WTC11 (cell line): ENCODE data around the gene NUP210. TPM values are rescaled to one million over a fixed set of nuclear protein-coding genes. Genes with fewer than 3 reads are reported as not detected.

Source experiments
- ATAC-seq: fragments of 200-7000 bp; cut with Tn5 transposase; 2 replicates; pipeline ENCODE4 v1.10.0; 2021; ENCODE audit warnings: mild to moderate bottlenecking, moderate library complexity
- CTCF ChIA-PET: fragments of 300-600 bp; sonication (Branson Sonifier 250); formaldehyde crosslinking; loops from one replicate; lab custom pipeline; 2021; ENCODE audit warnings: antibody characterized with exemption; lab: Charles Lee
- POLR2A ChIA-PET: fragments of 350-600 bp; sonication (Branson Sonifier 250); formaldehyde crosslinking; loops from one replicate; lab custom pipeline; 2021; ENCODE audit warnings: antibody characterized with exemption; lab: Charles Lee
- DNase-seq: peaks from one replicate; pipeline ENCODE4 v3.0.0; 2021; ENCODE audit warnings: low spot score
- H3K27ac Mint-ChIP-seq: 2 replicates; pipeline ENCODE4 v1.8.0; 2021; ENCODE audit warnings: mixed read lengths
- H3K27me3 Mint-ChIP-seq: 2 replicates; pipeline ENCODE4 v1.8.0; 2021; ENCODE audit warnings: low read depth, mild to moderate bottlenecking, moderate library complexity, mixed read lengths
- H3K36me3 Mint-ChIP-seq: 2 replicates; pipeline ENCODE4 v1.8.0; 2021; ENCODE audit warnings: mixed read lengths
- H3K4me1 Mint-ChIP-seq: 2 replicates; pipeline ENCODE4 v1.8.0; 2022; ENCODE audit warnings: mixed read lengths
- H3K4me3 Mint-ChIP-seq: 2 replicates; pipeline ENCODE4 v1.8.0; 2021; ENCODE audit warnings: mild to moderate bottlenecking, moderate library complexity, mixed read lengths
- H3K9me3 Mint-ChIP-seq: 2 replicates; pipeline ENCODE4 v1.8.0; 2021; ENCODE audit warnings: mixed read lengths
- FOXK1 ChIP-seq: sonication (generic); formaldehyde crosslinking; IDR thresholded peaks from 2 replicates; pipeline ENCODE4 v1.8.0; 2022; ENCODE audit warnings: mild to moderate bottlenecking, moderate library complexity, missing genetic modification reagents
- GABPB1 ChIP-seq: sonication (generic); formaldehyde crosslinking; IDR thresholded peaks from 2 replicates; pipeline ENCODE4 v1.8.1; 2023; ENCODE audit warnings: mild to moderate bottlenecking, missing genetic modification reagents
- GRHL2 ChIP-seq: fragments of 250-450 bp; sonication (Bioruptor Pico); IDR thresholded peaks from 2 replicates; pipeline ENCODE4 v1.8.0; 2022; ENCODE audit warnings: mild to moderate bottlenecking, moderate library complexity; ENCODE audit not compliant: insufficient replicate concordance, severe bottlenecking
- IRF2 ChIP-seq: sonication (generic); formaldehyde crosslinking; IDR thresholded peaks from 2 replicates; pipeline ENCODE4 v1.8.0; 2022; ENCODE audit warnings: low read depth, missing genetic modification reagents, borderline replicate concordance
- JAZF1 ChIP-seq: fragments of 250-450 bp; sonication (Bioruptor Pico); IDR thresholded peaks from 2 replicates; pipeline ENCODE4 v1.9.0; 2021; ENCODE audit warnings: moderate library complexity, mild to moderate bottlenecking, inconsistent platforms
- NFE2L1 ChIP-seq: sonication (generic); formaldehyde crosslinking; IDR thresholded peaks from 2 replicates; pipeline ENCODE4 v1.8.1; 2023; ENCODE audit warnings: missing genetic modification reagents
- NR1H2 ChIP-seq: sonication (generic); formaldehyde crosslinking; IDR thresholded peaks from 2 replicates; pipeline ENCODE4 v1.9.0; 2021; ENCODE audit warnings: mild to moderate bottlenecking, moderate library complexity, missing genetic modification reagents
- OVOL2 ChIP-seq: fragments of 250-450 bp; sonication (Bioruptor Pico); IDR thresholded peaks from 2 replicates; pipeline ENCODE4 v1.9.0; 2021; ENCODE audit warnings: mild to moderate bottlenecking, borderline replicate concordance
- ZNF232 ChIP-seq: sonication (generic); formaldehyde crosslinking; IDR thresholded peaks from 2 replicates; pipeline ENCODE4 v1.8.0; 2022; ENCODE audit warnings: mild to moderate bottlenecking, missing genetic modification reagents
- ZNF416 ChIP-seq: fragments of 250-450 bp; sonication (Bioruptor Pico); IDR thresholded peaks from 2 replicates; pipeline ENCODE4 v1.9.0; 2021; ENCODE audit warnings: mild to moderate bottlenecking, inconsistent platforms
- total RNA-seq: library from RNA; stranded (reverse); gene quantifications from 3 replicates; pipeline ENCODE4 v1.2.3, GENCODE V29; 2021
- TF ChIP-seq, protein P1 (sequence below): fragments of 250-450 bp; sonication (Bioruptor Pico); IDR thresholded peaks from 2 replicates; pipeline ENCODE4 v1.9.0; 2021; ENCODE audit warnings: mild to moderate bottlenecking, borderline replicate concordance
- TF ChIP-seq, protein P2 (sequence below): sonication (generic); formaldehyde crosslinking; IDR thresholded peaks from 2 replicates; pipeline ENCODE4 v1.8.1; 2023; ENCODE audit warnings: mild to moderate bottlenecking, missing genetic modification reagents, moderate library complexity
- TF ChIP-seq, protein P3 (sequence below): sonication (generic); formaldehyde crosslinking; IDR thresholded peaks from 2 replicates; pipeline ENCODE4 v1.8.1; 2023; ENCODE audit warnings: mild to moderate bottlenecking, missing genetic modification reagents, moderate library complexity
- TF ChIP-seq, protein P4 (sequence below): sonication (generic); formaldehyde crosslinking; IDR thresholded peaks from 2 replicates; pipeline ENCODE4 v1.8.1; 2022; ENCODE audit warnings: mild to moderate bottlenecking, missing genetic modification reagents, moderate library complexity, borderline replicate concordance
- TF ChIP-seq, protein P5 (sequence below): sonication (generic); formaldehyde crosslinking; IDR thresholded peaks from 2 replicates; pipeline ENCODE4 v1.8.1; 2023; ENCODE audit warnings: mild to moderate bottlenecking, missing genetic modification reagents
- TF ChIP-seq, protein P6 (sequence below): sonication (generic); formaldehyde crosslinking; IDR thresholded peaks from 2 replicates; pipeline ENCODE4 v1.8.0; 2022; ENCODE audit warnings: mild to moderate bottlenecking, missing genetic modification reagents
- TF ChIP-seq, protein P7 (sequence below): fragments of 250-450 bp; sonication (Bioruptor Pico); IDR thresholded peaks from 2 replicates; pipeline ENCODE4 v2.1.2; 2022; ENCODE audit warnings: mild to moderate bottlenecking, moderate library complexity
- TF ChIP-seq, protein P8 (sequence below): sonication (generic); formaldehyde crosslinking; IDR thresholded peaks from 2 replicates; pipeline ENCODE4 v1.8.0; 2022; ENCODE audit warnings: mild to moderate bottlenecking, missing genetic modification reagents
- TF ChIP-seq, protein P9 (sequence below): sonication (generic); formaldehyde crosslinking; IDR thresholded peaks from 2 replicates; pipeline ENCODE4 v1.8.1; 2023; ENCODE audit warnings: mild to moderate bottlenecking, missing genetic modification reagents, borderline replicate concordance

NUP210 gene
- total RNA-seq, 1 experiment from 2014 or later, result 59.2 TPM

DNA sequence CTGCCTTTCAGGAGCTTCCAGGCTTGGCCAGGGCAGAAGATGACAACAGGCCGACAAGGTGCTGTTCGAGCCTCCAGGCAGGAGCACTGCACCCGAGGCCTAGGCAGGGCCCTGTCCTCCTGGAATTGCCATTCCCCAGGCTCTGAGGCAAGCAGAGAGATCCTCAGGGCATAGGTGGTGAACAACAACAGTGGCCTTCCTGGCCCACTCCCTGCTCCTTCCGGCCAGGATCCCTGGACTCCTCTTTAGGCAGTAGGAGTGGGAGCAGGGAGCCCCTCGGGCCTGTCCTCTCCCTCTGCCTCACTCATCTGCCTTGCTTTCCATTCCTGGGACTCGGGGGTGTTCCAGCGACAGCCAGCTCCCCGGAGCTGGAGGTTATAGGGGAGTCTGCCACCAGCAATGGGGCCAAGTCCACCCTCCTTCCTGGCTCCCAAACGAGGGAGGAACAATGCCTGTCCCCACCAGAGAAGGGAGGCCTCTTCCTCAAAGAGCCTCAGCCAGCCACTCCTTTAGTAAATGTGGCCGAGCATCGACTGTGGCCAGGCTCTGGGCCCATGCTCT is 135.0 kb downstream of the NUP210 start:
- H3K36me3 Mint-ChIP-seq, result peaks cover 14% of the 10 kb centered on the region
- no peak for DNase-seq
- no peak overlapping the region for H3K27ac Mint-ChIP-seq
- H3K4me3 Mint-ChIP-seq, result no peak overlapping the region
- peaks cover 31% of the 10 kb centered on the region for H3K27me3 Mint-ChIP-seq
- ChIA-PET POLR2A (no interaction called here), CTCF (interaction anchor here (1.2 to 3.2 kb wide), 3 partner anchors 22 to 62 kb away, joined by 3 to 32 read pairs (median 20); no protein-coding TSS in a partner anchor)
- ATAC-seq, result no peak
- H3K9me3 Mint-ChIP-seq, result peaks cover 26% of the 10 kb centered on the region
- peaks cover 13% of the 10 kb centered on the region for H3K4me1 Mint-ChIP-seq
- TF ChIP-seq OVOL2 (CRISPR knock-in tag), result no peak
- TF ChIP-seq, protein P1, sequence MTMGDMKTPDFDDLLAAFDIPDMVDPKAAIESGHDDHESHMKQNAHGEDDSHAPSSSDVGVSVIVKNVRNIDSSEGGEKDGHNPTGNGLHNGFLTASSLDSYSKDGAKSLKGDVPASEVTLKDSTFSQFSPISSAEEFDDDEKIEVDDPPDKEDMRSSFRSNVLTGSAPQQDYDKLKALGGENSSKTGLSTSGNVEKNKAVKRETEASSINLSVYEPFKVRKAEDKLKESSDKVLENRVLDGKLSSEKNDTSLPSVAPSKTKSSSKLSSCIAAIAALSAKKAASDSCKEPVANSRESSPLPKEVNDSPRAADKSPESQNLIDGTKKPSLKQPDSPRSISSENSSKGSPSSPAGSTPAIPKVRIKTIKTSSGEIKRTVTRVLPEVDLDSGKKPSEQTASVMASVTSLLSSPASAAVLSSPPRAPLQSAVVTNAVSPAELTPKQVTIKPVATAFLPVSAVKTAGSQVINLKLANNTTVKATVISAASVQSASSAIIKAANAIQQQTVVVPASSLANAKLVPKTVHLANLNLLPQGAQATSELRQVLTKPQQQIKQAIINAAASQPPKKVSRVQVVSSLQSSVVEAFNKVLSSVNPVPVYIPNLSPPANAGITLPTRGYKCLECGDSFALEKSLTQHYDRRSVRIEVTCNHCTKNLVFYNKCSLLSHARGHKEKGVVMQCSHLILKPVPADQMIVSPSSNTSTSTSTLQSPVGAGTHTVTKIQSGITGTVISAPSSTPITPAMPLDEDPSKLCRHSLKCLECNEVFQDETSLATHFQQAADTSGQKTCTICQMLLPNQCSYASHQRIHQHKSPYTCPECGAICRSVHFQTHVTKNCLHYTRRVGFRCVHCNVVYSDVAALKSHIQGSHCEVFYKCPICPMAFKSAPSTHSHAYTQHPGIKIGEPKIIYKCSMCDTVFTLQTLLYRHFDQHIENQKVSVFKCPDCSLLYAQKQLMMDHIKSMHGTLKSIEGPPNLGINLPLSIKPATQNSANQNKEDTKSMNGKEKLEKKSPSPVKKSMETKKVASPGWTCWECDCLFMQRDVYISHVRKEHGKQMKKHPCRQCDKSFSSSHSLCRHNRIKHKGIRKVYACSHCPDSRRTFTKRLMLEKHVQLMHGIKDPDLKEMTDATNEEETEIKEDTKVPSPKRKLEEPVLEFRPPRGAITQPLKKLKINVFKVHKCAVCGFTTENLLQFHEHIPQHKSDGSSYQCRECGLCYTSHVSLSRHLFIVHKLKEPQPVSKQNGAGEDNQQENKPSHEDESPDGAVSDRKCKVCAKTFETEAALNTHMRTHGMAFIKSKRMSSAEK (CRISPR knock-in tag), result no peak
- TF ChIP-seq NFE2L1 (CRISPR knock-in tag), result no peak
- TF ChIP-seq, protein P2, sequence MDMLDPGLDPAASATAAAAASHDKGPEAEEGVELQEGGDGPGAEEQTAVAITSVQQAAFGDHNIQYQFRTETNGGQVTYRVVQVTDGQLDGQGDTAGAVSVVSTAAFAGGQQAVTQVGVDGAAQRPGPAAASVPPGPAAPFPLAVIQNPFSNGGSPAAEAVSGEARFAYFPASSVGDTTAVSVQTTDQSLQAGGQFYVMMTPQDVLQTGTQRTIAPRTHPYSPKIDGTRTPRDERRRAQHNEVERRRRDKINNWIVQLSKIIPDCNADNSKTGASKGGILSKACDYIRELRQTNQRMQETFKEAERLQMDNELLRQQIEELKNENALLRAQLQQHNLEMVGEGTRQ, result no peak
- TF ChIP-seq, protein P3, sequence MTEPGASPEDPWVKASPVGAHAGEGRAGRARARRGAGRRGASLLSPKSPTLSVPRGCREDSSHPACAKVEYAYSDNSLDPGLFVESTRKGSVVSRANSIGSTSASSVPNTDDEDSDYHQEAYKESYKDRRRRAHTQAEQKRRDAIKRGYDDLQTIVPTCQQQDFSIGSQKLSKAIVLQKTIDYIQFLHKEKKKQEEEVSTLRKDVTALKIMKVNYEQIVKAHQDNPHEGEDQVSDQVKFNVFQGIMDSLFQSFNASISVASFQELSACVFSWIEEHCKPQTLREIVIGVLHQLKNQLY (CRISPR knock-in tag), result no peak
- TF ChIP-seq, protein P4, sequence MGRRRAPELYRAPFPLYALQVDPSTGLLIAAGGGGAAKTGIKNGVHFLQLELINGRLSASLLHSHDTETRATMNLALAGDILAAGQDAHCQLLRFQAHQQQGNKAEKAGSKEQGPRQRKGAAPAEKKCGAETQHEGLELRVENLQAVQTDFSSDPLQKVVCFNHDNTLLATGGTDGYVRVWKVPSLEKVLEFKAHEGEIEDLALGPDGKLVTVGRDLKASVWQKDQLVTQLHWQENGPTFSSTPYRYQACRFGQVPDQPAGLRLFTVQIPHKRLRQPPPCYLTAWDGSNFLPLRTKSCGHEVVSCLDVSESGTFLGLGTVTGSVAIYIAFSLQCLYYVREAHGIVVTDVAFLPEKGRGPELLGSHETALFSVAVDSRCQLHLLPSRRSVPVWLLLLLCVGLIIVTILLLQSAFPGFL, result no peak
- TF ChIP-seq, protein P5, sequence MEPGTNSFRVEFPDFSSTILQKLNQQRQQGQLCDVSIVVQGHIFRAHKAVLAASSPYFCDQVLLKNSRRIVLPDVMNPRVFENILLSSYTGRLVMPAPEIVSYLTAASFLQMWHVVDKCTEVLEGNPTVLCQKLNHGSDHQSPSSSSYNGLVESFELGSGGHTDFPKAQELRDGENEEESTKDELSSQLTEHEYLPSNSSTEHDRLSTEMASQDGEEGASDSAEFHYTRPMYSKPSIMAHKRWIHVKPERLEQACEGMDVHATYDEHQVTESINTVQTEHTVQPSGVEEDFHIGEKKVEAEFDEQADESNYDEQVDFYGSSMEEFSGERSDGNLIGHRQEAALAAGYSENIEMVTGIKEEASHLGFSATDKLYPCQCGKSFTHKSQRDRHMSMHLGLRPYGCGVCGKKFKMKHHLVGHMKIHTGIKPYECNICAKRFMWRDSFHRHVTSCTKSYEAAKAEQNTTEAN (CRISPR knock-in tag), result no peak
- no peak for TF ChIP-seq GRHL2 (CRISPR knock-in tag)
- no peak for TF ChIP-seq GABPB1 (CRISPR knock-in tag)
- TF ChIP-seq FOXK1 (CRISPR knock-in tag), result no peak
- no peak for TF ChIP-seq IRF2
- TF ChIP-seq, protein P6, sequence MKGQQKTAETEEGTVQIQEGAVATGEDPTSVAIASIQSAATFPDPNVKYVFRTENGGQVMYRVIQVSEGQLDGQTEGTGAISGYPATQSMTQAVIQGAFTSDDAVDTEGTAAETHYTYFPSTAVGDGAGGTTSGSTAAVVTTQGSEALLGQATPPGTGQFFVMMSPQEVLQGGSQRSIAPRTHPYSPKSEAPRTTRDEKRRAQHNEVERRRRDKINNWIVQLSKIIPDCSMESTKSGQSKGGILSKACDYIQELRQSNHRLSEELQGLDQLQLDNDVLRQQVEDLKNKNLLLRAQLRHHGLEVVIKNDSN, result no peak
- TF ChIP-seq JAZF1 (CRISPR knock-in tag), result no peak
- TF ChIP-seq, protein P7, sequence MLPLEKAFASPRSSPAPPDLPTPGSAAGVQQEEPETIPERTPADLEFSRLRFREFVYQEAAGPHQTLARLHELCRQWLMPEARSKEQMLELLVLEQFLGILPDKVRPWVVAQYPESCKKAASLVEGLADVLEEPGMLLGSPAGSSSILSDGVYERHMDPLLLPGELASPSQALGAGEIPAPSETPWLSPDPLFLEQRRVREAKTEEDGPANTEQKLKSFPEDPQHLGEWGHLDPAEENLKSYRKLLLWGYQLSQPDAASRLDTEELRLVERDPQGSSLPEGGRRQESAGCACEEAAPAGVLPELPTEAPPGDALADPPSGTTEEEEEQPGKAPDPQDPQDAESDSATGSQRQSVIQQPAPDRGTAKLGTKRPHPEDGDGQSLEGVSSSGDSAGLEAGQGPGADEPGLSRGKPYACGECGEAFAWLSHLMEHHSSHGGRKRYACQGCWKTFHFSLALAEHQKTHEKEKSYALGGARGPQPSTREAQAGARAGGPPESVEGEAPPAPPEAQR (CRISPR knock-in tag), result no peak
- TF ChIP-seq, protein P8, sequence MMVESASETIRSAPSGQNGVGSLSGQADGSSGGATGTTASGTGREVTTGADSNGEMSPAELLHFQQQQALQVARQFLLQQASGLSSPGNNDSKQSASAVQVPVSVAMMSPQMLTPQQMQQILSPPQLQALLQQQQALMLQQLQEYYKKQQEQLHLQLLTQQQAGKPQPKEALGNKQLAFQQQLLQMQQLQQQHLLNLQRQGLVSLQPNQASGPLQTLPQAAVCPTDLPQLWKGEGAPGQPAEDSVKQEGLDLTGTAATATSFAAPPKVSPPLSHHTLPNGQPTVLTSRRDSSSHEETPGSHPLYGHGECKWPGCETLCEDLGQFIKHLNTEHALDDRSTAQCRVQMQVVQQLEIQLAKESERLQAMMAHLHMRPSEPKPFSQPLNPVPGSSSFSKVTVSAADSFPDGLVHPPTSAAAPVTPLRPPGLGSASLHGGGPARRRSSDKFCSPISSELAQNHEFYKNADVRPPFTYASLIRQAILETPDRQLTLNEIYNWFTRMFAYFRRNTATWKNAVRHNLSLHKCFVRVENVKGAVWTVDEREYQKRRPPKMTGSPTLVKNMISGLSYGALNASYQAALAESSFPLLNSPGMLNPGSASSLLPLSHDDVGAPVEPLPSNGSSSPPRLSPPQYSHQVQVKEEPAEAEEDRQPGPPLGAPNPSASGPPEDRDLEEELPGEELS (CRISPR knock-in tag), result no peak
- no peak for TF ChIP-seq ZNF232
- TF ChIP-seq, protein P9, sequence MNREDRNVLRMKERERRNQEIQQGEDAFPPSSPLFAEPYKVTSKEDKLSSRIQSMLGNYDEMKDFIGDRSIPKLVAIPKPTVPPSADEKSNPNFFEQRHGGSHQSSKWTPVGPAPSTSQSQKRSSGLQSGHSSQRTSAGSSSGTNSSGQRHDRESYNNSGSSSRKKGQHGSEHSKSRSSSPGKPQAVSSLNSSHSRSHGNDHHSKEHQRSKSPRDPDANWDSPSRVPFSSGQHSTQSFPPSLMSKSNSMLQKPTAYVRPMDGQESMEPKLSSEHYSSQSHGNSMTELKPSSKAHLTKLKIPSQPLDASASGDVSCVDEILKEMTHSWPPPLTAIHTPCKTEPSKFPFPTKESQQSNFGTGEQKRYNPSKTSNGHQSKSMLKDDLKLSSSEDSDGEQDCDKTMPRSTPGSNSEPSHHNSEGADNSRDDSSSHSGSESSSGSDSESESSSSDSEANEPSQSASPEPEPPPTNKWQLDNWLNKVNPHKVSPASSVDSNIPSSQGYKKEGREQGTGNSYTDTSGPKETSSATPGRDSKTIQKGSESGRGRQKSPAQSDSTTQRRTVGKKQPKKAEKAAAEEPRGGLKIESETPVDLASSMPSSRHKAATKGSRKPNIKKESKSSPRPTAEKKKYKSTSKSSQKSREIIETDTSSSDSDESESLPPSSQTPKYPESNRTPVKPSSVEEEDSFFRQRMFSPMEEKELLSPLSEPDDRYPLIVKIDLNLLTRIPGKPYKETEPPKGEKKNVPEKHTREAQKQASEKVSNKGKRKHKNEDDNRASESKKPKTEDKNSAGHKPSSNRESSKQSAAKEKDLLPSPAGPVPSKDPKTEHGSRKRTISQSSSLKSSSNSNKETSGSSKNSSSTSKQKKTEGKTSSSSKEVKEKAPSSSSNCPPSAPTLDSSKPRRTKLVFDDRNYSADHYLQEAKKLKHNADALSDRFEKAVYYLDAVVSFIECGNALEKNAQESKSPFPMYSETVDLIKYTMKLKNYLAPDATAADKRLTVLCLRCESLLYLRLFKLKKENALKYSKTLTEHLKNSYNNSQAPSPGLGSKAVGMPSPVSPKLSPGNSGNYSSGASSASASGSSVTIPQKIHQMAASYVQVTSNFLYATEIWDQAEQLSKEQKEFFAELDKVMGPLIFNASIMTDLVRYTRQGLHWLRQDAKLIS (CRISPR knock-in tag), result no peak
- no peak for TF ChIP-seq ZNF416 (CRISPR knock-in tag)
- TF ChIP-seq NR1H2 (CRISPR knock-in tag), result no peak
